ENCODE data around the gene E2F1.

GRCh38 chr20:33655164-33655563, 31.0 kb downstream of the E2F1 start:
- TF ChIP-seq POLR2A (IDR thresholded peaks at IDR 0.05) (no peak), CTCF (IDR thresholded peaks at IDR 0.05) (no peak)

Measured in ovary (tissue), 3 donors.